Progenitor cell of endocrine pancreas (in vitro differentiated cells): ENCODE measurements around the gene ATP6V1G3. TPM values are rescaled to one million over a fixed set of nuclear protein-coding genes. Genes with fewer than 3 reads are reported as not detected.

Experiments used
- DNase-seq: peaks from one replicate; pipeline ENCODE4 v3.0.0; 2021; ENCODE audit warnings: low spot score; ENCODE audit not compliant: unreplicated experiment
- H3K27ac Mint-ChIP-seq: 2 replicates; pipeline ENCODE4 v1.8.0; 2021; ENCODE audit warnings: mild to moderate bottlenecking, moderate library complexity, mixed read lengths
- H3K27me3 Mint-ChIP-seq: 2 replicates; pipeline ENCODE4 v1.8.0; 2021; ENCODE audit warnings: mixed read lengths
- H3K36me3 Mint-ChIP-seq: 2 replicates; pipeline ENCODE4 v1.8.0; 2022; ENCODE audit warnings: mixed read lengths; ENCODE audit not compliant: insufficient read depth
- H3K4me1 Mint-ChIP-seq: 2 replicates; pipeline ENCODE4 v1.8.0; 2021; ENCODE audit warnings: low read depth, mixed read lengths
- H3K4me3 Mint-ChIP-seq: 2 replicates; pipeline ENCODE4 v1.8.0; 2021; ENCODE audit warnings: low read depth, mild to moderate bottlenecking, moderate library complexity, mixed read lengths
- H3K9me3 Mint-ChIP-seq: 2 replicates; pipeline ENCODE4 v1.8.0; 2021; ENCODE audit warnings: low read depth, mixed read lengths
- total RNA-seq: library from RNA; stranded (reverse); gene quantifications from 2 replicates; pipeline ENCODE4 v1.2.1, GENCODE V29; 2021
- TF ChIP-seq, protein P1 (sequence below): fragments of 200-600 bp; sonication (generic); IDR thresholded peaks from one replicate; pipeline ENCODE4 v1.5.0; 2021; ENCODE audit warnings: antibody characterized with exemption, mild to moderate bottlenecking; ENCODE audit not compliant: unreplicated experiment

Gene ATP6V1G3
- total RNA-seq, 1 donor from 2014 or later = not detected

DNA sequence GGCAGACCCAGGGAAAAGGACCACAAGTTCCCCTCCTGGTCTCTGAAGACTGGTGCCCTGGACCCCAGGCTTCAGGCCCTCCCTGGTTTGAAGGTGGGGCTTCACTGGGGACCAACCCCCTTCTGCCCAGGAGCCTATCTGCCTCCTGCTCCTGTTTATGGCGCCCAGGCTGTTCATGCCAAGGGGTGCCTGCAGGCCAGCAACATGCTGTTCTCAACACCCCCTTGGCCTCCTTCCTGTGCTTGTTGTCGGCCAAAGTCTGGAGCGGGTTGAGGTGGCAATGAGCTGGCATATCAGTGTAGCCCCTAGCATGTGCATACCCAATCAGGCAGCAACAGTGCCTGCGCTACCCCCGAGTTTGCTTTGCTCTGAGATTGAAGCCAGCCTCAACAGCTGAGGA lies 46.3 kb downstream of the ATP6V1G3 start:
- H3K27ac Mint-ChIP-seq = no peak overlapping the region
- TF ChIP-seq, protein P1, sequence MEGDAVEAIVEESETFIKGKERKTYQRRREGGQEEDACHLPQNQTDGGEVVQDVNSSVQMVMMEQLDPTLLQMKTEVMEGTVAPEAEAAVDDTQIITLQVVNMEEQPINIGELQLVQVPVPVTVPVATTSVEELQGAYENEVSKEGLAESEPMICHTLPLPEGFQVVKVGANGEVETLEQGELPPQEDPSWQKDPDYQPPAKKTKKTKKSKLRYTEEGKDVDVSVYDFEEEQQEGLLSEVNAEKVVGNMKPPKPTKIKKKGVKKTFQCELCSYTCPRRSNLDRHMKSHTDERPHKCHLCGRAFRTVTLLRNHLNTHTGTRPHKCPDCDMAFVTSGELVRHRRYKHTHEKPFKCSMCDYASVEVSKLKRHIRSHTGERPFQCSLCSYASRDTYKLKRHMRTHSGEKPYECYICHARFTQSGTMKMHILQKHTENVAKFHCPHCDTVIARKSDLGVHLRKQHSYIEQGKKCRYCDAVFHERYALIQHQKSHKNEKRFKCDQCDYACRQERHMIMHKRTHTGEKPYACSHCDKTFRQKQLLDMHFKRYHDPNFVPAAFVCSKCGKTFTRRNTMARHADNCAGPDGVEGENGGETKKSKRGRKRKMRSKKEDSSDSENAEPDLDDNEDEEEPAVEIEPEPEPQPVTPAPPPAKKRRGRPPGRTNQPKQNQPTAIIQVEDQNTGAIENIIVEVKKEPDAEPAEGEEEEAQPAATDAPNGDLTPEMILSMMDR = no peak
- H3K27me3 Mint-ChIP-seq = no peaks in the 10 kb centered on the region
- H3K9me3 Mint-ChIP-seq = no peaks in the 10 kb centered on the region
- H3K36me3 Mint-ChIP-seq = no peaks in the 10 kb centered on the region
- DNase-seq = no peak
- H3K4me3 Mint-ChIP-seq = no peak overlapping the region
- H3K4me1 Mint-ChIP-seq = peaks cover 2% of the 10 kb centered on the region

DNA sequence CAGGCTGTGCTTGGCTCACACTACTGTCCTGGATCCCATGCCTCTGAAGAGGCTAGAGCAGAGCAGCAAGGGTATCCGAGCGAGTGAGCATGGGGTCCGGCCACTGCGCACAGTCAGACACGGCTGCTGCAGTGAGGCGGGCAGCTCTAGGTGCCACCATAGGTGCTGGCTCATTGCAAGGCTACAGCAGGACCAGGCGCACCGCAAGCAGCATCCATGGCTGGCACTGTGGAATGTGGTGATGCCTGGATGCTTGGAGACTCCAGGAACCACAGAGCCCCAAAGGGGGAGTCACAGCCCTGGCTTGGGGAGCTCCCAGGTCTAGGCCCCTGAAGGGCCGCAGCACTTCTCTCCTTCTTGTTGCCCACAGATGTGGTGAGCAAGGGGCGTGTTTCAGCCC lies 47.2 kb downstream of the ATP6V1G3 start:
- Mint-ChIP-seq H3K27ac (no peak overlapping the region), H3K36me3 (no peaks in the 10 kb centered on the region), H3K4me1 (peaks cover 1% of the 10 kb centered on the region), H3K27me3 (no peaks in the 10 kb centered on the region), H3K4me3 (no peak overlapping the region), H3K9me3 (no peaks in the 10 kb centered on the region)
- DNase-seq = no peak
- TF ChIP-seq, protein P1 = no peak

DNA sequence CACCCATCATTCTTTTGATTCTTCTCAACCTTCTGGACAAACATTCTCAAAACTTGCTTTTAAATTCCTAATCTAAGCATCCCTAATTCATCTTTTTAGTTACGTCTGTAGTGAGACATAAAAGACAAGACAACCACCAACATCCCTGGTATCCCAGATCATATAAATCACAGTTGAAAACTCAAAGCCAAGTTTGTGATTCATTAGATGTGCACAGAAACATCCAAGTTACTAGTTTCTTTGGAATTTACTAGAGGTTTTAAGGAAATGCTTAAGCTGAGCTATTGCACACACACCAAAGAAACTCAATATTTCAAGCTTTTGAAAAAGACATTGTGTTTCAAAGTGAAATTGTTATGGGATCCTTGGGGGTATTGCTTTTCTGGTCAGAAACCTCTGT lies 47.6 kb downstream of the ATP6V1G3 start:
- Mint-ChIP-seq H3K27me3 (no peaks in the 10 kb centered on the region), H3K4me1 (no peaks in the 10 kb centered on the region), H3K36me3 (no peaks in the 10 kb centered on the region), H3K27ac (no peak overlapping the region), H3K4me3 (no peak overlapping the region), H3K9me3 (no peaks in the 10 kb centered on the region)
- no peak for DNase-seq
- TF ChIP-seq, protein P1 = no peak

DNA sequence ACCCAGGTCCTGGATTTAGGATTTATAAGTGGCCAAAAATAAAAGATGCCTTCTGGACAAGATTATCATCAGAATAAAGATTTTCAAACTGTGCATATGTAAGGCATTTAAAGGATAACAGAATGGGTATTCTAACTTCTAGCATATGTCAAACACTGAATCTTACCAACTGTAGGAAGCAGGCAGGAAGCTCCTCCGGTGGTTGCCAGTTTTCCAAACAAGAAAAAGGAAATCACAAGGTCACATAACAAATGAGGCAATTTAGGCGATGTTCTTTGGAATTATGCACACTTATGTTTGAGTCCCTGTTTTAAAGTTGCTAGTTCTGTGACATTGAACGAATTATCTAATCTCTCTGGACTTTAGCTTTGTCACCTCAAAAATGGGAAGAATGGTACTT lies 48.9 kb downstream of the ATP6V1G3 start:
- H3K27me3 Mint-ChIP-seq = no peaks in the 10 kb centered on the region
- no peak for DNase-seq
- TF ChIP-seq, protein P1 = no peak
- H3K4me3 Mint-ChIP-seq = no peak overlapping the region
- H3K9me3 Mint-ChIP-seq = no peaks in the 10 kb centered on the region
- no peak overlapping the region for H3K27ac Mint-ChIP-seq
- no peaks in the 10 kb centered on the region for H3K36me3 Mint-ChIP-seq
- no peaks in the 10 kb centered on the region for H3K4me1 Mint-ChIP-seq

DNA sequence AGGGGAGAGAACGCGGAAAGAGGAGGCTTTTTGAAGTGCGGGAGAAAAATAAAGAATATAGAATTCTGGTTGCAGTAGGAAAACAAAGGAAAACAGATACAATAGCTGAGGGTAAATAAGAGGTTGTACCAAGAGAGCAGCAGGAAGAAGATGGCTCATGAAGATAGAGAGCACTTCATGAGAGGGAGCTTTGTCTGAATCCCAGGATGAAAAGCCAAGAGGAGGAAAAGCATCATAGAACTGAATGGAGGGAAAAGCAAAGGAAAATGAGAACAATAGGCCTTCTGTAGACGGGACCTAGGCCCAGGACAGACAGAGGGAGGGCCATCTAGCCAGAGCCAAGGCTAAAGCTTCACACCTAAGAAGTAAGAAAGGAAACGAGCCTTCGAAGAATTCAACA lies 49.5 kb downstream of the ATP6V1G3 start:
- no peaks in the 10 kb centered on the region for H3K4me1 Mint-ChIP-seq
- no peak overlapping the region for H3K4me3 Mint-ChIP-seq
- no peaks in the 10 kb centered on the region for H3K36me3 Mint-ChIP-seq
- TF ChIP-seq, protein P1 = no peak
- H3K27me3 Mint-ChIP-seq = no peaks in the 10 kb centered on the region
- no peaks in the 10 kb centered on the region for H3K9me3 Mint-ChIP-seq
- H3K27ac Mint-ChIP-seq = no peak overlapping the region
- no peak for DNase-seq

DNA sequence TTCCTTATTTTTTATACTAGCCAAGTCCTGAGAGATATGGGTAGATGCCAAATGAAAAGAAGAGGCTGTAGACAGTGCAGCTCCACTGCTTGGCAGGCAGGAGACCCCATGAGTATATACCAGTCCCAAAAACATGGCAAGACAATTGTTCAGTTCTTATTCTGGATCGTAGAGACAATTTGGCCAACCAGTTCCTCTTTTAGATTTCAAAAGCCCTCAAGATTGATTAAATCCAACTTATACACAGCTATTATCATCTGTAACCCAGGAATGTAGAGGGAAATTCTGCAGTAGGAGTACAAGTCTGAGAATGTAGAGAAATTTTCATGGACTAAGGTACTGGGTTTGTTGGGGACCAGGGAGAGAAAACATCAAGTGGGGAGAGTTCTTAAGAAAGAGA lies 50.3 kb downstream of the ATP6V1G3 start:
- Mint-ChIP-seq H3K4me1 (no peaks in the 10 kb centered on the region), H3K36me3 (no peaks in the 10 kb centered on the region), H3K4me3 (no peak overlapping the region), H3K27ac (no peak overlapping the region), H3K27me3 (no peaks in the 10 kb centered on the region), H3K9me3 (no peaks in the 10 kb centered on the region)
- no peak for DNase-seq
- TF ChIP-seq, protein P1 = no peak
